HCT116 (cell line): ENCODE data around the gene ADARB2. TPM values are rescaled to one million over a fixed set of nuclear protein-coding genes. Genes with fewer than 3 reads are reported as not detected.

ENCODE experiments used
- ATAC-seq: fragments of 200-7000 bp; cut with Tn5 transposase; 2 replicates; pipeline ENCODE4 v1.9.1; 2020; ENCODE audit warnings: mild to moderate bottlenecking, moderate library complexity
- BruUV-seq: library from RNA; stranded (reverse); fragments of 400-500 nt; replicated peaks from 2 replicates; lab custom pipeline; 2021; lab: Mats Ljungman, UMichigan
- CTCF ChIA-PET: fragments of 300-600 bp; sonication (Branson Sonifier 250); formaldehyde crosslinking; loops from one replicate; lab custom pipeline; 2021; ENCODE audit warnings: antibody characterized with exemption; lab: Charles Lee
- POLR2A ChIA-PET: fragments of 300-600, 350-600 bp; sonication (Branson Sonifier 250); formaldehyde crosslinking; loops from one replicate; lab custom pipeline; 2021; ENCODE audit warnings: antibody characterized with exemption; lab: Charles Lee
- RAD21 ChIA-PET, 2 experiments: fragments of 300-600 bp; sonication (Branson Sonifier 250); formaldehyde crosslinking; loops; one replicate each; lab custom pipeline; 2023; ENCODE audit warnings: low total read pairs in 2 of 2; ENCODE audit not compliant: uncharacterized antibody in 2 of 2, unreplicated experiment in 2 of 2, low non-redundant PET in 1 of 2; lab: Charles Lee
- DNase-seq: peaks from one replicate; pipeline ENCODE4 v3.0.0-alpha.2; 2010; ENCODE audit warnings: low read depth, low spot score
- H2AFZ ChIP-seq: fragments of 200-600 bp; shearing (Covaris generic), sonication (generic); 2 replicates; pipeline ENCODE4 v1.6.1; 2017; ENCODE audit warnings: low read depth, mixed run types, mixed read lengths, antibody characterized with exemption, low read length; ENCODE audit not compliant: poor library complexity, severe bottlenecking
- H3K27ac ChIP-seq: 2 replicates; pipeline ENCODE4 v1.5.1; 2012; ENCODE audit warnings: low read depth, low read length
- H3K27me3 ChIP-seq: fragments of 200-600 bp; sonication (generic); 2 replicates; pipeline ENCODE4 v1.6.1; 2016; ENCODE audit warnings: mixed run types, low read length, mixed read lengths; ENCODE audit not compliant: insufficient read depth
- H3K36me3 ChIP-seq, 2 experiments: fragments of 200-500 bp in 1 of 2; fragments of 200-600 bp in 1 of 2; sonication (Bioruptor generic) in 1 of 2; sonication (generic) in 1 of 2; 2 replicates each; pipeline versions ENCODE4 v1.5.1 to v1.6.1; 2014 to 2016; ENCODE audit warnings: low read length in 2 of 2, inconsistent platforms in 1 of 2, mixed read lengths in 1 of 2, mixed run types in 1 of 2; ENCODE audit not compliant: insufficient read depth in 2 of 2, control insufficient read depth in 1 of 2
- H3K4me1 ChIP-seq, 2 experiments: fragments of 200-600 bp in 1 of 2; sonication (generic) in 1 of 2; 2 replicates each; pipeline versions ENCODE4 v1.5.1 to v1.6.1; 2012 to 2017; ENCODE audit warnings: low read length in 2 of 2, inconsistent platforms in 1 of 2, mild to moderate bottlenecking in 1 of 2, mixed read lengths in 1 of 2, mixed run types in 1 of 2, moderate library complexity in 1 of 2; ENCODE audit not compliant: insufficient read depth in 2 of 2, control insufficient read depth in 1 of 2
- H3K4me2 ChIP-seq: fragments of 200-600 bp; sonication (generic); 2 replicates; pipeline ENCODE4 v1.6.1; 2017; ENCODE audit warnings: mixed run types, low read length, mixed read lengths
- H3K4me3 ChIP-seq, 2 experiments: fragments of 200-600 bp in 1 of 2; sonication (generic) in 1 of 2; replicated peaks in 1 of 2; 2 replicates each; pipeline ENCODE4 v1.5.1; 2011 to 2016; ENCODE audit warnings: low read length in 2 of 2, control low read depth in 1 of 2, low read depth in 1 of 2, mild to moderate bottlenecking in 1 of 2, mixed read lengths in 1 of 2, mixed run types in 1 of 2
- H3K79me2 ChIP-seq: fragments of 200-600 bp; sonication (generic); 2 replicates; pipeline ENCODE4 v1.6.1; 2017; ENCODE audit warnings: mild to moderate bottlenecking, mixed run types, low read length, moderate library complexity, mixed read lengths; ENCODE audit not compliant: insufficient read depth
- H3K9ac ChIP-seq: fragments of 200-600 bp; sonication (generic); 2 replicates; pipeline ENCODE4 v1.6.1; 2016; ENCODE audit warnings: low read length, mixed read lengths
- H3K9me2 ChIP-seq: fragments of 200-600 bp; sonication (generic), shearing (Covaris generic); 2 replicates; pipeline ENCODE4 v1.6.1; 2017; ENCODE audit warnings: mixed run types, mild to moderate bottlenecking, moderate library complexity; ENCODE audit not compliant: insufficient read depth
- H3K9me3 ChIP-seq, 2 experiments: fragments of 200-500 bp in 1 of 2; fragments of 200-600 bp in 1 of 2; sonication (Bioruptor generic) in 1 of 2; sonication (generic) in 1 of 2; 2 replicates each; pipeline ENCODE4 v1.6.1; 2014 to 2017; ENCODE audit warnings: low read length in 2 of 2, mixed read lengths in 2 of 2, inconsistent platforms in 1 of 2, low read depth in 1 of 2, mild to moderate bottlenecking in 1 of 2, mixed run types in 1 of 2, moderate library complexity in 1 of 2; ENCODE audit not compliant: control insufficient read depth in 1 of 2, insufficient read depth in 1 of 2
- H4K20me1 ChIP-seq: fragments of 200-600 bp; sonication (generic), shearing (Covaris generic); 2 replicates; pipeline ENCODE4 v1.6.1; 2017; ENCODE audit warnings: mixed run types, mild to moderate bottlenecking, moderate library complexity; ENCODE audit not compliant: insufficient read depth
- EGR1 ChIP-seq: IDR thresholded peaks from 2 replicates; pipeline ENCODE4 v1.6.1; 2012; ENCODE audit warnings: low read depth
- ELF1 ChIP-seq: IDR thresholded peaks from 2 replicates; pipeline ENCODE4 v1.6.1; 2012; ENCODE audit warnings: low read depth, borderline replicate concordance
- FOSL1 ChIP-seq: IDR thresholded peaks from 2 replicates; pipeline ENCODE4 v1.6.1; 2012; ENCODE audit warnings: low read depth
- POLR2A ChIP-seq: IDR thresholded peaks from 2 replicates; pipeline ENCODE4 v1.7.0; 2011; ENCODE audit warnings: borderline replicate concordance; ENCODE audit not compliant: insufficient read depth, insufficient read length; ENCODE audit errors: extremely low read depth
- POLR2AphosphoS5 ChIP-seq: IDR thresholded peaks from 2 replicates; pipeline ENCODE4 v1.6.1; 2011; ENCODE audit warnings: mild to moderate bottlenecking, low read depth, low read length, moderate library complexity
- SIN3A ChIP-seq: IDR thresholded peaks from 2 replicates; pipeline ENCODE4 v1.6.1; 2012; ENCODE audit warnings: low read depth
- YY1 ChIP-seq: IDR thresholded peaks from 2 replicates; pipeline ENCODE4 v1.6.1; 2011; ENCODE audit warnings: low read length, low read depth, moderate library complexity, mild to moderate bottlenecking; ENCODE audit not compliant: insufficient replicate concordance; ENCODE audit errors: extremely low read depth
- ZFX ChIP-seq: fragments of 450-650 bp; IDR thresholded peaks from 2 replicates; pipeline ENCODE4 v1.6.1; 2017
- intact Hi-C: fragments of 100-400 bp; cut with micrococcal nuclease; formaldehyde crosslinking; loops from 2 replicates; pipeline ENCODE4 v1.10.0; 2022
- total RNA-seq: library from RNA; stranded (reverse); gene quantifications from one replicate; pipeline ENCODE4 v1.2.1, GENCODE V29; 2021; ENCODE audit not compliant: unreplicated experiment
- TF ChIP-seq, protein P1 (sequence below), 3 experiments: fragments of 200-600 bp in 1 of 3; sonication (generic) in 1 of 3; IDR thresholded peaks in 2 of 3; conservative IDR thresholded peaks in 1 of 3; 2 replicates each; pipeline ENCODE4 v1.5.1; 2012 to 2017; ENCODE audit warnings: low read depth in 2 of 3, low read length in 2 of 3, antibody characterized with exemption in 1 of 3, borderline replicate concordance in 1 of 3, control low read depth in 1 of 3, mild to moderate bottlenecking in 1 of 3, mixed read lengths in 1 of 3, mixed run types in 1 of 3, moderate library complexity in 1 of 3; ENCODE audit not compliant: insufficient read depth in 1 of 3
- TF ChIP-seq, protein P2 (sequence below): IDR thresholded peaks from 2 replicates; pipeline ENCODE4 v1.6.1; 2012
- TF ChIP-seq, protein P3 (sequence below): IDR thresholded peaks from 2 replicates; pipeline ENCODE4 v1.6.1; 2012
- TF ChIP-seq, protein P4 (sequence below): IDR thresholded peaks from 2 replicates; pipeline ENCODE4 v1.6.1; 2011; ENCODE audit warnings: mild to moderate bottlenecking, low read length, moderate library complexity; ENCODE audit not compliant: insufficient replicate concordance; ENCODE audit errors: extremely low read depth

Gene ADARB2
- total RNA-seq, 1 experiment from 2014 or later, result not detected

DNA sequence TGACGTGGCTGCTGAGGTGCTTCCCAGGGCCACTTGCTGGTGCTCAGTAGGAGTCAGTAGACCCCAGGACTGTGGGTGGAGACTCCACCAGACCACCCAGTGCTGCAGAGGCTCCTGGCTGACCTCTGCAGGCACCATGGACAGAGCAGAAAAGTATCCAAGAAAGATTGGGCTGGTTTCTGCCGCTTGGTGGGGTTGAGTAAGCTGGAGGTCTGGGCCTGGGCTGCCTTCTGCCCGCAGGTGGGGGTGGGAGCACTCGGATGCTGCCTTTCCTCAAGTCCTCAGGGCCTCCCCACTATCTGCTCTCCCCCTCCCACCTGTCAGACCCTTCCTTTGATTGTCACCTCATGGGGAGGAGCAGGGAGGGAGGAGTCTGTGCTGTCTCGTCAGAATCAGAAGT lies 589.5 kb downstream of the ADARB2 start:
- no peak overlapping the region for H3K4me3 ChIP-seq
- ChIA-PET POLR2A (no interaction called here), RAD21 (no interaction called here), CTCF (no interaction called here)
- no peak overlapping the region for H2AFZ ChIP-seq
- no peak overlapping the region for H3K4me2 ChIP-seq
- no peak overlapping the region for H3K27ac ChIP-seq
- H3K79me2 ChIP-seq, result no peaks in the 10 kb centered on the region
- no peaks in the 10 kb centered on the region for H3K9me2 ChIP-seq
- H3K9me3 ChIP-seq, result peaks cover 0 to 16% of the 10 kb centered on the region in 2 experiments; a peak in 2 of 4 replicates
- intact Hi-C loops, result no loop called here
- H4K20me1 ChIP-seq, result no peaks in the 10 kb centered on the region
- H3K27me3 ChIP-seq, result no peaks in the 10 kb centered on the region
- ATAC-seq, result no peak
- H3K9ac ChIP-seq, result no peak overlapping the region
- BruUV-seq, result no TSS peak
- no peaks in the 10 kb centered on the region; a peak in 1 of 4 replicates for H3K4me1 ChIP-seq
- no peak for TF ChIP-seq SIN3A
- no peak for TF ChIP-seq FOSL1
- TF ChIP-seq, protein P1, sequence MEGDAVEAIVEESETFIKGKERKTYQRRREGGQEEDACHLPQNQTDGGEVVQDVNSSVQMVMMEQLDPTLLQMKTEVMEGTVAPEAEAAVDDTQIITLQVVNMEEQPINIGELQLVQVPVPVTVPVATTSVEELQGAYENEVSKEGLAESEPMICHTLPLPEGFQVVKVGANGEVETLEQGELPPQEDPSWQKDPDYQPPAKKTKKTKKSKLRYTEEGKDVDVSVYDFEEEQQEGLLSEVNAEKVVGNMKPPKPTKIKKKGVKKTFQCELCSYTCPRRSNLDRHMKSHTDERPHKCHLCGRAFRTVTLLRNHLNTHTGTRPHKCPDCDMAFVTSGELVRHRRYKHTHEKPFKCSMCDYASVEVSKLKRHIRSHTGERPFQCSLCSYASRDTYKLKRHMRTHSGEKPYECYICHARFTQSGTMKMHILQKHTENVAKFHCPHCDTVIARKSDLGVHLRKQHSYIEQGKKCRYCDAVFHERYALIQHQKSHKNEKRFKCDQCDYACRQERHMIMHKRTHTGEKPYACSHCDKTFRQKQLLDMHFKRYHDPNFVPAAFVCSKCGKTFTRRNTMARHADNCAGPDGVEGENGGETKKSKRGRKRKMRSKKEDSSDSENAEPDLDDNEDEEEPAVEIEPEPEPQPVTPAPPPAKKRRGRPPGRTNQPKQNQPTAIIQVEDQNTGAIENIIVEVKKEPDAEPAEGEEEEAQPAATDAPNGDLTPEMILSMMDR (IDR thresholded peaks at IDR 0.05 in 2 of 3, conservative IDR thresholded peaks at IDR 0.05 in 1 of 3; ENCODE audit: borderline replicate concordance in 1 of 3, insufficient read depth in 1 of 3, low read depth in 2 of 3, low read length in 2 of 3), result no peak
- TF ChIP-seq, protein P2, sequence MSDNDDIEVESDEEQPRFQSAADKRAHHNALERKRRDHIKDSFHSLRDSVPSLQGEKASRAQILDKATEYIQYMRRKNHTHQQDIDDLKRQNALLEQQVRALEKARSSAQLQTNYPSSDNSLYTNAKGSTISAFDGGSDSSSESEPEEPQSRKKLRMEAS, result no peak
- no peak for TF ChIP-seq POLR2A
- TF ChIP-seq ZFX, result no peak
- TF ChIP-seq YY1, result no peak
- TF ChIP-seq, protein P3, sequence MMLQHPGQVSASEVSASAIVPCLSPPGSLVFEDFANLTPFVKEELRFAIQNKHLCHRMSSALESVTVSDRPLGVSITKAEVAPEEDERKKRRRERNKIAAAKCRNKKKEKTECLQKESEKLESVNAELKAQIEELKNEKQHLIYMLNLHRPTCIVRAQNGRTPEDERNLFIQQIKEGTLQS, result no peak
- no peak for TF ChIP-seq ELF1
- no peak for TF ChIP-seq POLR2AphosphoS5
- TF ChIP-seq, protein P4, sequence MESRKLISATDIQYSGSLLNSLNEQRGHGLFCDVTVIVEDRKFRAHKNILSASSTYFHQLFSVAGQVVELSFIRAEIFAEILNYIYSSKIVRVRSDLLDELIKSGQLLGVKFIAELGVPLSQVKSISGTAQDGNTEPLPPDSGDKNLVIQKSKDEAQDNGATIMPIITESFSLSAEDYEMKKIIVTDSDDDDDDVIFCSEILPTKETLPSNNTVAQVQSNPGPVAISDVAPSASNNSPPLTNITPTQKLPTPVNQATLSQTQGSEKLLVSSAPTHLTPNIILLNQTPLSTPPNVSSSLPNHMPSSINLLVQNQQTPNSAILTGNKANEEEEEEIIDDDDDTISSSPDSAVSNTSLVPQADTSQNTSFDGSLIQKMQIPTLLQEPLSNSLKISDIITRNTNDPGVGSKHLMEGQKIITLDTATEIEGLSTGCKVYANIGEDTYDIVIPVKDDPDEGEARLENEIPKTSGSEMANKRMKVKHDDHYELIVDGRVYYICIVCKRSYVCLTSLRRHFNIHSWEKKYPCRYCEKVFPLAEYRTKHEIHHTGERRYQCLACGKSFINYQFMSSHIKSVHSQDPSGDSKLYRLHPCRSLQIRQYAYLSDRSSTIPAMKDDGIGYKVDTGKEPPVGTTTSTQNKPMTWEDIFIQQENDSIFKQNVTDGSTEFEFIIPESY, result no peak
- no peak for TF ChIP-seq EGR1
- DNase-seq, result no peak
- H3K36me3 ChIP-seq, result no peaks in the 10 kb centered on the region
